Common myeloid progenitor, CD34-positive (primary cell): ENCODE measurements around the gene SMURF1.

Source experiments
- CTCF ChIA-PET: fragments of 350-600 bp; sonication (Branson Sonifier 250); formaldehyde crosslinking; loops from one replicate; lab custom pipeline; 2021; ENCODE audit warnings: antibody characterized with exemption; lab: Charles Lee
- POLR2A ChIA-PET: fragments of 350-600 bp; sonication (Branson Sonifier 250); formaldehyde crosslinking; loops from one replicate; lab custom pipeline; 2021; ENCODE audit warnings: antibody characterized with exemption; lab: Charles Lee
- DNase-seq, 3 donors: peaks; one replicate each; pipeline versions ENCODE4 v3.0.0 to v3.0.0-alpha.2; 2013
- H3K27ac ChIP-seq, 2 experiments: 1 replicate in 1 of 2; 2 replicates in 1 of 2; pipeline ENCODE4 v1.7.0; 2013; ENCODE audit warnings: inconsistent platforms in 2 of 2, low read length in 2 of 2, mild to moderate bottlenecking in 2 of 2, low read depth in 1 of 2, moderate library complexity in 1 of 2; ENCODE audit not compliant: severe bottlenecking in 2 of 2, insufficient read depth in 1 of 2, poor library complexity in 1 of 2
- H3K27me3 ChIP-seq, 5 experiments: replicated peaks in 2 of 5; 1 replicate in 3 of 5; 2 replicates in 2 of 5; pipeline versions ENCODE4 v1.6.1 to v1.7.0; 2013; ENCODE audit warnings: low read length in 4 of 5, mild to moderate bottlenecking in 2 of 5, moderate library complexity in 2 of 5, inconsistent platforms in 1 of 5; ENCODE audit not compliant: insufficient read depth in 5 of 5, control insufficient read depth in 4 of 5
- H3K36me3 ChIP-seq, 4 experiments: 1 replicate in 2 of 4; 2 replicates in 2 of 4; pipeline versions ENCODE4 v1.6.1 to v1.7.0; 2013; ENCODE audit warnings: low read length in 3 of 4, control low read depth in 1 of 4, mild to moderate bottlenecking in 1 of 4; ENCODE audit not compliant: control insufficient read depth in 4 of 4, insufficient read depth in 4 of 4
- H3K4me1 ChIP-seq, 4 experiments: 1 replicate in 3 of 4; 2 replicates in 1 of 4; pipeline versions ENCODE4 v1.6.1 to v1.7.1; 2013; ENCODE audit warnings: low read length in 3 of 4, mild to moderate bottlenecking in 3 of 4, control low read depth in 1 of 4, inconsistent platforms in 1 of 4, moderate library complexity in 1 of 4; ENCODE audit not compliant: control insufficient read depth in 4 of 4, insufficient read depth in 4 of 4; ENCODE audit errors: control extremely low read depth in 1 of 4
- H3K4me3 ChIP-seq, 7 experiments: 1 replicate in 4 of 7; 2 replicates in 3 of 7; pipeline versions ENCODE4 v1.5.1 to v1.7.0; 2013; ENCODE audit warnings: mild to moderate bottlenecking in 7 of 7, low read length in 6 of 7, moderate library complexity in 6 of 7, inconsistent platforms in 2 of 7, low read depth in 2 of 7, control low read depth in 1 of 7; ENCODE audit not compliant: insufficient read depth in 4 of 7, control insufficient read depth in 1 of 7; ENCODE audit errors: extremely low read depth in 1 of 7
- H3K9me3 ChIP-seq, 5 experiments: 1 replicate in 4 of 5; 2 replicates in 1 of 5; pipeline versions ENCODE4 v1.6.1 to v1.7.1; 2013; ENCODE audit warnings: low read length in 4 of 5, mild to moderate bottlenecking in 2 of 5, inconsistent platforms in 1 of 5, low read depth in 1 of 5, moderate library complexity in 1 of 5; ENCODE audit not compliant: control insufficient read depth in 4 of 5, insufficient read depth in 2 of 5; ENCODE audit errors: control extremely low read depth in 1 of 5
- WGBS: methylation state at CpG from one replicate; pipeline ENCODE4 v1.1.5; 2013; ENCODE audit not compliant: insufficient coverage; 5-methylcytosine and 5-hydroxymethylcytosine counted together

The SMURF1 gene

DNA sequence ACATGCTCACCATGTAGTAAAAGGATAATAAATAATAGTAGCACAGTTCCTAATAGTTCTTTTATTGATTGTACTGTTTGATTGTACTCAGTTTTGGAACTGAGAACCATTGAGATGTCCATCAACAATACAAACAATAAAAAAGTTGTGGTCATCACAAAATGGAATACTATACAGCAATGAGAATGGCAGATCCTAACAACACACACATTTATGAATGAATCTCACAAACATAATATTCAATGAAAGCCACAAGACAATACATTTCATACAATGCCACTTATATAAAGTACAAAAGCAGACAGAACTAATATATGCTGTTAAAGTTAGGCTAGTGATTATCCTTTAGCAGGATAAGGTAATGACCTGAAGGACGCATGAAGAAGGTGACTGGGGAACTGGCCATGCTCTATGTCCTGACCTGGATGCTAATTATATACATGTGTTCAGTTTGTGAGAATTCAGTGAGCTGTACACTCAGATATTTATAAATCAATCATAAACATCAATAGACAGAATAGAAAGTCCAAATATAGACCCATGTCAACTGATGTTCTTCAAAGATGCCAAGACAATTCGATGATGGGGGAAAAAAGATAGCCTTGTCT lies 70.0 kb downstream of the SMURF1 start:
- no peak for DNase-seq
- Histone ChIP-seq H3K27ac (no peak overlapping the region), H3K36me3 (no peaks in the 10 kb centered on the region), H3K4me1 (peaks cover 0 to 6% (median 2%) of the 10 kb centered on the region in 4 experiments), H3K27me3 (no peaks in the 10 kb centered on the region), H3K9me3 (no peaks in the 10 kb centered on the region), H3K4me3 (no peak overlapping the region)
- ChIA-PET POLR2A (no interaction called here), CTCF (interaction anchor here (0.6 kb wide), 1 partner anchor 240 kb away, joined by 3 read pairs; no protein-coding TSS in a partner anchor)
- 100% methylated on average over 1 of the region's 2 CpGs for WGBS

DNA sequence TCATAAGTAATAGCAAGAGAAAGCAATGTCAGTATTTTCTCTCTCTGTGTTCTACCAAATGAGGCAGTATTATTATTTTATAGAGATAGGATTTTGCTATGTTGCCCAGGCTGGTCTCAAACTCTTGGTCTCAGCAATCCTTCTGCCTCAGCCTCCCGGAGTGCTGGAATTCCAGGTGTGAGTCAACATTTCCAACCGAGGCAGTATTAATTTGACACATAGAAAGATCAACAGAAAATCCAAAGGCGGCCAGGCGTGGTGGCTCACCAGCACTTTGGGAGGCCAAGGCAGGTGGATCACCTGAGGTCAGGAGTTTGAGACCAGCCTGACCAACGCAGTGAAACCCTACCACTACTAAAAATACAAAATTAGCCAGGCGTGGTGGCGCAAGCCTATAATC lies 71.8 kb downstream of the SMURF1 start:
- CTCF ChIA-PET: no interaction called here
- H3K27me3 ChIP-seq: no peaks in the 10 kb centered on the region

DNA sequence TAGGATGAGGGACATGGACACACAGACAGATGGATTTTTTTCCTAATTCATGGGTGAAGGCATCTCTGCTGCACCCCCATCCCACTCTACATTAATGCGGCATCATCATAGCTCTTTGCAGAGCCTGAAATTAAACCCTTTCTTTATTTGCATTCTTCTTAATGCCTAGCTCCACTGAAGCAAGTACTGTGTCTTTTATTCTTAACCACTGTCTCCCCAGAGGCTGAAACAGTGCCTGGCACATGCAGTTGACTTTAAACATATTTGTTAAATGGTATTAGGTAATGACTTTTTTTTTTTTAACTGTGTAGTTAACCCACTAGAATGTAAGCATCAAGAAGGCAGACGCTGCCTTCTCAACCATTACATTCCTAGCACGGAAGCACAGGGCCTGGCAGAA lies 73.5 kb downstream of the SMURF1 start:
- CTCF ChIA-PET: interaction anchor here (1.1 to 2.3 kb wide), 3 partner anchors 9 to 12 kb away, joined by 4 to 5 read pairs (median 5); no protein-coding TSS in a partner anchor
- WGBS: 94% methylated on average over 3 of the region's 3 CpGs
- POLR2A ChIA-PET: interaction anchor here (0.6 kb wide), 1 partner anchor 48 kb away, joined by 8 read pairs; no protein-coding TSS in a partner anchor

More for the DNA sequence above, 71.8 kb downstream of the SMURF1 start:
- Histone ChIP-seq H3K4me3 (no peak overlapping the region), H3K4me1 (no peaks in the 10 kb centered on the region), H3K36me3 (no peaks in the 10 kb centered on the region), H3K27ac (no peak overlapping the region), H3K9me3 (no peaks in the 10 kb centered on the region)
- POLR2A ChIA-PET: no interaction called here
- WGBS: 100% methylated on average over 6 of the region's 7 CpGs
- DNase-seq: no peak

DNA sequence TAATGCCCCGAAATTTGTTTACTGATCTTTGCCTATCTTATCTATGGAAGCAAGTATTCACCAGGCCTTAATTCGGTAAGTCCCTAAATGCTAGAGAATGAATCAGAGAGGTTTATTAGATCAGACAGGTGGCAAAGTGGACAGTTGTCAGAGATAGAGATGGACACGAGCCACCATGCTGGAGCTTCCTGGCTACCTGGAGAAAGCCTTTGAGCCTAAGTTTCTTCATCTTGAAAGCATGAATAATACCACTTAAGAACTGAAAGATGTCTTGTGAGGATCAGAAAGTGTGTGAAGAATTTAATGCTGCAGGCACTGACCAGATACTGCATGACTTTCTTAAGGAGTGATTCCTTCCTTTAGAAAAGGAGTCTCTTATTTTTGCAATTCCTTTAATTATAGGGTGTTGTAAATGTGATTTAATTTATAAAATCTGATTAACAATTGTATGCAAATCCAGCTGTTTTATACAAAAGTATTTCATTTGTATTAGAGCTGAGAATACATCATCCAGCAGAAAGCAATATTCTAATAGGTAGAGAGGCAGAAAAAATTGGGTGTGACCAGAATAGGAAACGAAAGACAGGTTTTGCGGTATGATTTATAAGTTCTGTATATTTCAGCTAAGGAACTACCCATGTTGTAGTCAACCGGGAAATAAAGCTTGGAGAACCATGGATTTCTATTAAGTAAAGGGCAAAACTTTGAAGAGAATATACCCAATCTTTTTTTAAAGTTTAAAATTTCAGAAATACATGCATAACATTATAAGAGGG lies 82.7 kb downstream of the SMURF1 start:
- Histone ChIP-seq H3K4me3 (no peak overlapping the region), H3K36me3 (peaks cover 0 to 10% (median 7%) of the 10 kb centered on the region in 4 experiments), H3K4me1 (peaks cover 0 to 5% (median 0%) of the 10 kb centered on the region in 4 experiments), H3K27ac (no peak overlapping the region), H3K27me3 (no peaks in the 10 kb centered on the region), H3K9me3 (no peaks in the 10 kb centered on the region)
- 100% methylated on average over 3 of the region's 6 CpGs for WGBS
- DNase-seq: peak; percentile 22 to 68 (median 52)
- CTCF ChIA-PET: interaction anchor here (0.6 to 1.2 kb wide), 5 partner anchors 9 to 239 kb away, joined by 3 to 4 read pairs (median 3); no protein-coding TSS in a partner anchor
- POLR2A ChIA-PET: no interaction called here

More for the DNA sequence above, 73.5 kb downstream of the SMURF1 start:
- H3K27me3 ChIP-seq: no peaks in the 10 kb centered on the region
- H3K36me3 ChIP-seq: peaks cover 0 to 6% (median 0%) of the 10 kb centered on the region in 4 experiments
- H3K9me3 ChIP-seq: no peaks in the 10 kb centered on the region
- H3K27ac ChIP-seq: no peak overlapping the region
- no peak for DNase-seq
- H3K4me1 ChIP-seq: no peaks in the 10 kb centered on the region
- no peak overlapping the region for H3K4me3 ChIP-seq

DNA sequence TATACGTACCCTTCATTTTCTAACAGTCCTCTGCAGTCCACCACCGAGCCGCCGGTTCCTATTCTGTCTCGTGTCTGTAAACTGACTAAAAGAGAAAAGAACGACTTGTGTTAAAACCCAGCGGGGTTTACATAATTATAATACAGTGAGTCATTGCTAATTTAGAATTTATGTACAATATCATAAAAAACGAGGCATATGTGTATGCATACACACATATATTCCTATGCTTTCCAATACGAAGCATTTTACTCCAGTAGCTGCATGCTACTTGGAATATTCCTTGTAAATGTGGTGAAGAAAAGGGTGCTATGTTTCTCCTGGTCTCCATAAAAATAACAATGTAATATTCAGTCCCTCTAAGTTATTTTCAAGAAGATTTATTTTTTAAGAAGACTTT lies 89.1 kb downstream of the SMURF1 start:
- H3K4me3 ChIP-seq: no peak overlapping the region
- no peak for DNase-seq
- no peaks in the 10 kb centered on the region for H3K9me3 ChIP-seq
- ChIA-PET CTCF (no interaction called here), POLR2A (no interaction called here)
- peaks cover 18 to 53% (median 32%) of the 10 kb centered on the region in 4 experiments for H3K36me3 ChIP-seq
- no peaks in the 10 kb centered on the region for H3K4me1 ChIP-seq
- H3K27me3 ChIP-seq: no peaks in the 10 kb centered on the region
- H3K27ac ChIP-seq: no peak overlapping the region
- WGBS: 100% methylated on average over 5 of the region's 9 CpGs

DNA sequence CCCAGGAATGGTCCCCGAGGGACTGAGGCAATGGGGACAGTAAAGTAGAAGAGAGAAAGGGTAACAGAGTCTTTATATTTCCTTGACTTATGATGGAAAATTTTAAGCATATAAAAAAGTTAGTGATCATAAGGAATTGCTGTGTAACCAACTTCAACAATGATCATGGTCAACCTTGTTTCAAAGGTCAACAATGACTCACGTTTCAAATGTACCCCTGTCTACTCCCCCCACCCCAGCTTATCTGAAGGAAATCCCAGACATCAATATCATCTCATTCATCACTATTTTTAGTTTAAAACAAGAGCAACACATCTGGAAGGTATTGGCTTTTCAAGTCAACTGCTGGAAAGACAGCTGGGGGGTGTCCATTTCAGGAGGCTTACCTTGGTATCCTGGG lies 92.9 kb downstream of the SMURF1 start:
- 100% methylated on average over 1 of the region's 2 CpGs for WGBS

More for the DNA sequence above, 92.9 kb downstream of the SMURF1 start:
- no peaks in the 10 kb centered on the region for H3K4me1 ChIP-seq
- ChIA-PET POLR2A (interaction anchor here (0.6 kb wide), 1 partner anchor 70 kb away, joined by 3 read pairs; no protein-coding TSS in a partner anchor), CTCF (interaction anchor here (0.6 to 1.4 kb wide), 3 partner anchors 9 to 133 kb away, joined by 3 read pairs; no protein-coding TSS in a partner anchor)
- H3K36me3 ChIP-seq: peaks cover 24 to 69% (median 51%) of the 10 kb centered on the region in 4 experiments
- DNase-seq: no peak
- no peaks in the 10 kb centered on the region for H3K27me3 ChIP-seq
- no peak overlapping the region for H3K4me3 ChIP-seq
- H3K9me3 ChIP-seq: no peaks in the 10 kb centered on the region
- H3K27ac ChIP-seq: no peak overlapping the region
